ENCODE results near the gene SNX5. TPM values are rescaled to one million over a fixed set of nuclear protein-coding genes. Genes with fewer than 3 reads are reported as not detected.

SNX5 gene
- total and polyA plus RNA-seq, 12 donors = 29.0 to 59.1 (median 47.3) TPM

DNA sequence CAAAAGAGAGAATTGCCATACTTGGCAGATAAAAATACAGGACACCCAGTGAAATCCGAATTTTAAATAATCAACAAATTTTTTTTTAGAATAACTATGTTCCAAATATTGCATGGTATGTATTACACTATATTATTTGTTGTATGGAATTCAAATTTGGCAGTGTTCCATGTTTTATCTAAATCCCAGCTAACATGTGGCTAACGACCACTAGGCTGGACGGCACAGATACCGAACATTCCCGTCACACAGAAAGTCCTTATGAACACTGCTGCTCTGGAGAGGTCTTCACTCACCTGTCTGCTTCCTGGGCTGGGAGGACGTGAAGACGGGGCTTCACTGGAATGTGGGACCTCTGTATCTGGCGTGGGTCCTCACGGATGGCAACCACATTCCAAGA, 32.8 kb downstream of the SNX5 start:
- Histone ChIP-seq H3K36me3 (peaks cover 0 to 5% (median 0%) of the 10 kb centered on the region in 9 donors), H3K9me3 (peaks cover 0 to 8% (median 0%) of the 10 kb centered on the region in 11 donors), H3K4me1 (peaks cover 3 to 55% (median 30%) of the 10 kb centered on the region in 9 donors), H3K27ac (peak overlapping the region in 6 of 10 donors; percentile 10 to 81 (median 54)), H3K4me3 (no peak overlapping the region), H3K27me3 (no peaks in the 10 kb centered on the region)
- DNase-seq (no peak), ATAC-seq (no peak)
- WGBS, 2 donors = 70 to 81% methylated on average over 9 of the region's 9 CpGs
- intact Hi-C loops (cut with DNase I) = loop anchor here in 3 of 10 donors (5.0 to 10.0 kb wide), 3 partner anchors 38 to 431 kb away; partner anchors contain the start of gene RRBP1 (in 1 of the 3)
- no peak for TF ChIP-seq CTCF (IDR thresholded peaks at IDR 0.05)

- Histone ChIP-seq H3K27me3 (no peaks in the 10 kb centered on the region), H3K27ac (no peak overlapping the region), H3K9me3 (peaks cover 0 to 8% (median 0%) of the 10 kb centered on the region in 11 donors), H3K4me3 (no peak overlapping the region), H3K36me3 (no peaks in the 10 kb centered on the region), H3K4me1 (peaks cover 3 to 55% (median 30%) of the 10 kb centered on the region in 9 donors)
- no peak for TF ChIP-seq CTCF (IDR thresholded peaks at IDR 0.05)
- DNase-seq = no peak
- WGBS, 2 donors = 94 to 96% methylated on average over 3 of the region's 3 CpGs
- ATAC-seq = no peak
- intact Hi-C loops (cut with DNase I) = loop anchor here in 3 of 10 donors (5.0 to 10.0 kb wide), 3 partner anchors 38 to 430 kb away; partner anchors contain the start of gene RRBP1 (in 1 of the 3)
Observed at GRCh38 chr20:17935186-17935585, 33.4 kb downstream of the SNX5 start.

DNA sequence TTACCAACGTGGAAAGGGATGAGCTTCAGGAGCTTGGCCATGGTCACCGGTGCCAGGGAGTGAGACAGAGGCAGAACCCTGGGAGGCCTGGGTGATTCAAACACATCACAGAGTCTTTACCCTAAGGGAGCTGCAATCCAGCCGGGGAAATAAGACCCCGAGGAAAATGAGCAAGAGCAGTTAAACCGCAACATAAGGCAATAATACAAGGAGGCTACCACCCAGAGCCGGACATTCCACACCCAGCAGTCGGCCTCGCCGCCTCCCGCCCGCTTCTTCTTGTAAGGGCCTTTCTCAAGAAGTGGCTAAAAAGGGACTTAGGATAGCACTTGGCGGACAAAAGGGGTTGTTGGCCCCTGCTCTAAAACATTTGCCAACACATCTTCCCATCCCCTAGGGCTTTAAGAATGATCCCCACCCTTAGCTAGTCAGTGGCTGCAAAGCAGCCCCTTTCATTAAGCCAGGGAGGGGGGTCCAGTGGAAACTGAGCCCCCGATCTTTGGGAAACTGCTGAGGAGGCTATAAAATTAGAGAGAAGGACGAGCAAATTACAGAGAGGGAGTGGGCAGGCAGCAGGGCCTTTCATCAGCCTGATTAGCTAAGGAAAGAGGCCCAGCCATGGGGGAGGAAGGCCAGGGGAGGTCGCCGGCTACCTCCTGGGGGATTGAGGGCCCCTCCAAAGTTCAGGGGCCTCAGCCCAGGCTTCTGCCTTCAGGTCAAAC, 34.3 kb downstream of the SNX5 start:
- intact Hi-C loops (cut with DNase I) = loop anchor here in 1 of 10 donors (10.0 kb wide), 1 partner anchor 430 kb away; no protein-coding TSS in a partner anchor
- 79% methylated on average over 16 of the region's 16 CpGs for WGBS, 2 donors
- peaks cover 3 to 50% (median 26%) of the 10 kb centered on the region in 9 donors for H3K4me1 ChIP-seq
- DNase-seq (no peak), ATAC-seq (no peak)
- H3K27ac ChIP-seq = no peak overlapping the region
- TF ChIP-seq CTCF (IDR thresholded peaks at IDR 0.05) = no peak
- H3K27me3 ChIP-seq = no peaks in the 10 kb centered on the region
- H3K36me3 ChIP-seq = no peaks in the 10 kb centered on the region
- no peak overlapping the region for H3K4me3 ChIP-seq
- peaks cover 0 to 8% (median 0%) of the 10 kb centered on the region in 11 donors for H3K9me3 ChIP-seq

DNA sequence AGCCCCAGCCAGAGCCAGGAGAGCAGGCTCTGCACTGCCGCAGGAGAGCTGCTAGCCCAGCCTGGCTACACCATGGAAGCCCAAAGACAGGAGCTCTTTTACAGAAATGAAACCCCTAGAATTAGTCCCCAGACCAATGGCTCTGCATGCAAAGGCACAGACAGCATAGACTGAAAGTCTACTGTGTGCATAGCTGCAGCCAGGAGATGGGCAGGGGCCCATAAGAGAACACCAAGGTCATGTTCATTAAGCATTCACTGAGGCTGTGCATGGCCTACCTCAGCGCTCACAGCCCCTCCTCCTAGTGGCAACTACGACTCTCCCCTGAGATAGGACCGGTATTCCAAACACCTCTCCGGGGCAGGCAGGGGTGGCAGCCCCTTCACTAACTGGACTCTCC, 34.9 kb downstream of the SNX5 start:
- no peak overlapping the region for H3K27ac ChIP-seq
- intact Hi-C loops (cut with DNase I) = loop anchor here in 1 of 10 donors (10.0 kb wide), 1 partner anchor 429 kb away; no protein-coding TSS in a partner anchor
- WGBS, 2 donors = 83 to 88% methylated on average over 5 of the region's 5 CpGs
- TF ChIP-seq CTCF (IDR thresholded peaks at IDR 0.05) = no peak
- no peaks in the 10 kb centered on the region for H3K36me3 ChIP-seq
- H3K4me3 ChIP-seq = no peak overlapping the region
- no peaks in the 10 kb centered on the region for H3K27me3 ChIP-seq
- DNase-seq (no peak), ATAC-seq (no peak)
- peaks cover 0 to 8% (median 0%) of the 10 kb centered on the region in 11 donors for H3K9me3 ChIP-seq
- H3K4me1 ChIP-seq = peaks cover 4 to 44% (median 23%) of the 10 kb centered on the region in 9 donors
